Measurements from ENCODE around the gene LPAR5. TPM values are rescaled to one million over a fixed set of nuclear protein-coding genes. Genes with fewer than 3 reads are reported as not detected.

Gene LPAR5
- polyA plus RNA-seq, 6 donors from 2014 or later, result 25.2 to 69.9 (median 40.1) TPM

GRCh38 chr12:6631549-6631961 lies 4.2 kb downstream of the LPAR5 start:
- Mint-ChIP-seq H3K4me3 (peak overlapping the region; percentile 84 to 96 (median 94)), H3K4me1 (peaks cover 59 to 84% (median 80%) of the 10 kb centered on the region in 3 donors), H3K27me3 (no peaks in the 10 kb centered on the region), H3K36me3 (peaks cover 6 to 11% of the 10 kb centered on the region in 2 donors), H3K27ac (peak overlapping the region; percentile 94 to 100 (median 99)), H3K9me3 (no peaks in the 10 kb centered on the region)
- no peak for ATAC-seq (ENCODE audit: low read depth in 2 of 2)
- no peak for DNase-seq

DNA sequence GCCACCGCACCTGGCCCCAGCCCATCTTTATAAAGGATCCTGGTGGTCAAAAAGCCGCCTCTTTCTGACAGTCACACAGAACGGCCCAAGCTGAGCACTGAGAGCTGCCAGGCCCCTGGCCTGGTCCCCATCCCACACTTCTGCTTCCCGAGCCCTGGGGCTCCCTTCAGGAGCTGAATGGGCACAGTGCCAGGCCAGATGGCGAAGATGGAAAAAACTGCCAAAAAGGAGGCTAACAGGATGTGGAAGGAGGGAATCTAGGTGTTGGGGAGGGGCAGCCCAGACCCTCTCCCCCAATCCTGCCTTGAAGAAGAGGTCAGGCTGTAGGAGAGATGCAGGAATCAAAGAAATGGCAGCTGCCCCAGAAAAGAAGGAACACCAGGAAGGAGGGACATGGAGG lies 5.0 kb downstream of the LPAR5 start:
- no peak for ATAC-seq (ENCODE audit: low read depth in 2 of 2)
- H3K27ac Mint-ChIP-seq, result peak overlapping the region; percentile 67 to 100 (median 99)
- H3K9me3 Mint-ChIP-seq, result no peaks in the 10 kb centered on the region
- peaks cover 54 to 84% (median 79%) of the 10 kb centered on the region in 3 donors for H3K4me1 Mint-ChIP-seq
- H3K4me3 Mint-ChIP-seq, result peak overlapping the region; percentile 84 to 96 (median 94)
- DNase-seq, result no peak
- peaks cover 6 to 11% of the 10 kb centered on the region in 2 donors for H3K36me3 Mint-ChIP-seq
- no peaks in the 10 kb centered on the region for H3K27me3 Mint-ChIP-seq

GRCh38 chr12:6627616-6628015 lies 8.1 kb downstream of the LPAR5 start:
- H3K27me3 Mint-ChIP-seq, result no peaks in the 10 kb centered on the region

DNA sequence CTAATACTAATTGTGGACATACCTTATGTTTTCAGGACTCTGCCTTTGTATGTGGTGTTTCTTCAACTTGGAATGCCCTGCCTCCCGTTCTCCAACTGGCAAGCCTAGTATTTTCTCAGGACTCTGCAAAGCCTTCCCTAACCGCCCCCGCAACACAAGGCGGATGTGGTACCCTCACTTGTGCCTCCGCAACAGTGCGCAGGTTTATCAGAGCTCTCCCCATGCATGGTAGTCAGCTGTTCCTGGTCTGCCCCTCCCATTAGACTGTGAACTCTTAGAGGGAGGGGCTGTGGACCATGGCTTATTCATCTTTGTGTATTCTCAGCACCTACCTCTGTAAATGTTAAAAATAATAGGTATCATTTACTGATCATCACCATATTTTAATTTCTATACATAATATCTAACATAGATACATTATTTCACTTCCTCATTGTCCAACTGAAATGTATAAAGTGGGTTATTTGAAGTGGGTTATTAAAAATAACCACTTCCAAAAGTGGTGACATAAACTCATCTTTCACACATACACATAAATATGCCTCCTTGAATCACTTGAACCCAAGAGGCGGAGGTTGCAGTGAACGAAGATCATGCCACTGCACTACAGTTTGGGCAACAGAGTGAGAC lies 9.0 kb downstream of the LPAR5 start:
- Mint-ChIP-seq H3K4me1 (peaks cover 41 to 60% (median 56%) of the 10 kb centered on the region in 3 donors), H3K4me3 (peak overlapping the region; percentile 17 to 90 (median 72)), H3K27ac (peak overlapping the region; percentile 41 to 93 (median 83)), H3K9me3 (no peaks in the 10 kb centered on the region), H3K36me3 (peaks cover 0 to 11% of the 10 kb centered on the region in 2 donors), H3K27me3 (no peaks in the 10 kb centered on the region)
- ATAC-seq (ENCODE audit: low read depth in 2 of 2), result peak; percentile 80 to 83
- DNase-seq, result peak; percentile 44

More at GRCh38 chr12:6627616-6628015, 8.1 kb downstream of the LPAR5 start:
- H3K27ac Mint-ChIP-seq, result peak overlapping the region; percentile 68 to 95 (median 88)
- DNase-seq (peak; percentile 31), ATAC-seq (ENCODE audit: low read depth in 2 of 2) (peak; percentile 17 to 33)
- H3K36me3 Mint-ChIP-seq, result peaks cover 6 to 11% of the 10 kb centered on the region in 2 donors
- H3K4me3 Mint-ChIP-seq, result peak overlapping the region; percentile 37 to 90 (median 76)
- H3K4me1 Mint-ChIP-seq, result peaks cover 48 to 68% (median 64%) of the 10 kb centered on the region in 3 donors
- no peaks in the 10 kb centered on the region for H3K9me3 Mint-ChIP-seq

DNA sequence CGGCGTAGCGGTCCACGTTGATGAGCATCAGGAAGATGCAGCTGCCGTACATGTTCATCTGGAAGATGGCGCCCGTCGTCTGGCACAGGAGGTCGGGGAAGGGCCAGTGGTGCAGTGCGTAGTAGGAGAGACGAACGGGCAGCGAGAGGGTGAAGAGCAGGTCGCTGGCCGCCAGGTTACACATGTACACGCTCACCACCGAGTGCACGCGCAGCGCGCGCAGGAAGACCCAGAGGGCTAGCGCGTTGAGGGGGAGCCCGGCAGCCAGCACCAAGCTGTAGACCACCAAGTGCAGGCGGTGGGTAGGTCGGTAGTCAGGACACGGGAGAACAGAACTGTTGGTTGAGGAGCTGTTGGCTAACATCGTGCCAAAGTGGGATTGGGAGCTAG lies 14.9 kb downstream of the LPAR5 start:
- H3K9me3 Mint-ChIP-seq, result peaks cover 0 to 2% (median 0%) of the 10 kb centered on the region in 7 donors
- H3K27me3 Mint-ChIP-seq, result no peaks in the 10 kb centered on the region
- H3K27ac Mint-ChIP-seq, result peak overlapping the region in 5 of 6 donors; percentile 66 to 96 (median 73)
- H3K4me1 Mint-ChIP-seq, result peaks cover 41 to 51% (median 43%) of the 10 kb centered on the region in 3 donors
- peak overlapping the region in 3 of 8 donors; percentile 15 to 49 (median 23) for H3K4me3 Mint-ChIP-seq
- ATAC-seq (ENCODE audit: low read depth in 2 of 2), result no peak
- no peak for DNase-seq
- H3K36me3 Mint-ChIP-seq, result peaks cover 4 to 16% of the 10 kb centered on the region in 2 donors

DNA sequence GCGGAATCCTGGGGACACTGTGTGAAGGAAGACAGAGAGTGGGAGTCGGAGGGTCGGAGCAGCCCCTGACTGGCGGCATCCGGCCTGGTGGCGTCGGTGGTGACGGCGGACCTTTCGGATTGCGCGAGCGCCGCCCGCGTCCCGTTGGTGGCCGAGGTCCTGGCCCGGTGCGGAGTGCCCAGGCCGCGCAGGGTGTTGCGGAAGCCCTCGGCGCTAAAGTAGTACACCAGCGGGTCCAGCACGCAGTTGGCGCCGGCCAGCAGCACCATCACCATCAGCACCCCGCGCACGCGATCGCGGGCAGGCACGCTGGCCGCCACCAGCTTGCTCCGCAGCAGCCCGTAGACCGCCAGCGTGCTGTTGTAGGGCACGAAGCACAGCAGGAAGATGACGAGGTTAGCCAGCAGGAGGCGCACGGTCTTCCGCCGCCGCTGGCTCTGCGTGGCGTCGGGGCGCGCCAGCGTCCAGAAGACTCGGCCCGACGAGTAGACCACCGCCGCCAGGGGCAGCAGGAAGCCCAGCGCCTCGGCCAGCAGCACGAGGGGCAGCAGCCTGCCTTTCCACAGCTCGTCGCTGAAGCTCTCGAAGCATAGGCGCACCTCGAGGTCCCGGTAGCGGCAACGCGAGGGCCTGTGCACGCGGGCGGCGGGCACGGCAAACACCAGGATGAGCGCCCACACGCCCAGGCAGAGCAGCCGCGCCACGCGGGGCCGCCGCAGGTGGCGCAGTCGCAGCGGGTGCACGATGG lies 15.4 kb downstream of the LPAR5 start:
- DNase-seq, result no peak
- Mint-ChIP-seq H3K4me3 (peak overlapping the region in 1 of 8 donors; percentile 49), H3K36me3 (peaks cover 4 to 16% of the 10 kb centered on the region in 2 donors), H3K27me3 (no peaks in the 10 kb centered on the region), H3K9me3 (peaks cover 0 to 2% (median 0%) of the 10 kb centered on the region in 7 donors), H3K27ac (peak overlapping the region in 4 of 6 donors; percentile 70 to 94 (median 81)), H3K4me1 (peaks cover 42 to 54% (median 45%) of the 10 kb centered on the region in 3 donors)
- peak; percentile 66 to 72 for ATAC-seq (ENCODE audit: low read depth in 2 of 2)

GRCh38 chr12:6618483-6619225 lies 17.1 kb downstream of the LPAR5 start:
- no peaks in the 10 kb centered on the region for H3K27me3 Mint-ChIP-seq
- H3K9me3 Mint-ChIP-seq, result peaks cover 0 to 2% (median 0%) of the 10 kb centered on the region in 7 donors
- no peak for ATAC-seq (ENCODE audit: low read depth in 2 of 2)
- H3K36me3 Mint-ChIP-seq, result peaks cover 4 to 16% of the 10 kb centered on the region in 2 donors
- DNase-seq, result no peak
- H3K27ac Mint-ChIP-seq, result peak overlapping the region in 5 of 6 donors; percentile 70 to 94 (median 92)
- H3K4me3 Mint-ChIP-seq, result peak overlapping the region in 1 of 8 donors; percentile 54
- H3K4me1 Mint-ChIP-seq, result peaks cover 46 to 54% (median 50%) of the 10 kb centered on the region in 3 donors

GRCh38 chr12:6615802-6616201 lies 20.0 kb downstream of the LPAR5 start:
- ATAC-seq (ENCODE audit: low read depth in 2 of 2), result no peak
- DNase-seq, result no peak
- Mint-ChIP-seq H3K4me3 (peak overlapping the region in 1 of 8 donors; percentile 33), H3K27ac (peak overlapping the region in 4 of 6 donors; percentile 46 to 92 (median 90)), H3K27me3 (no peaks in the 10 kb centered on the region), H3K4me1 (peaks cover 64 to 71% (median 65%) of the 10 kb centered on the region in 3 donors), H3K36me3 (peaks cover 4 to 16% of the 10 kb centered on the region in 2 donors), H3K9me3 (peaks cover 0 to 2% (median 0%) of the 10 kb centered on the region in 7 donors)

DNA sequence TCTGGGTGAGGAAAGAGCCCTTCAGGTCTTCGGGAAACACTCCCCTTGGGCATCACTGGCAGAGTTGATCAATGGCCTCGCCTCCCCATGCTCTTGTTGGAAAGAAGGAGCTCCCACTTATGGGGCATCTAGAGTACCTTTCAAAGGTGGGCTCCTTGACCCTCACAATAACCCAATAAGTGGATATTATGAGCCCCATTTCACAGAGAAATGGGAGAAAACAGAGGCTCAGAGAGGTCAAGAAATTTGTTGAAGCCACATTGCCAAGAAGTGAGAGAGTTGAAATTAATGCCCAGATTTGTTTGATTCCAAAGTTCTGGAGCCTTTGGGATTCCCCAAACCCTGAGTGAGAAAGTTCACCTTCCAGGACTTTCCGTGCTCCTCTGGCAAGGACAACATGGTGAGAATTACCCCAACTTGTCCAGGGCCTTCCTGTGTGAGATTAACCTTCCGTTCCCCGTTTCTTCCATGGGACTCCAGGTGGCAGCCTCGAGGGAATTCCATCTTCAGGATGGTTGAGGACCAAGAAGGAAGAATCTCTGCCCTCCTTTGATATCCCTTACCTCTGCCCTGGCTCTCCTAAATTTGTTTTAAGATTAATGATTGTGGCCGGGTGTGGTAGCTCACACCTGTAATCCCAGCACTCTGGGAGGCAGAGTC lies 21.1 kb downstream of the LPAR5 start:
- no peak for ATAC-seq (ENCODE audit: low read depth in 2 of 2)
- Mint-ChIP-seq H3K4me3 (peak overlapping the region in 6 of 8 donors; percentile 22 to 69 (median 42)), H3K4me1 (peaks cover 62 to 74% (median 62%) of the 10 kb centered on the region in 3 donors), H3K36me3 (peaks cover 4 to 12% of the 10 kb centered on the region in 2 donors), H3K9me3 (peaks cover 0 to 2% (median 0%) of the 10 kb centered on the region in 7 donors), H3K27me3 (no peaks in the 10 kb centered on the region), H3K27ac (peak overlapping the region; percentile 78 to 96 (median 94))
- no peak for DNase-seq

GRCh38 chr12:6613776-6614512 lies 21.8 kb downstream of the LPAR5 start:
- peak overlapping the region in 7 of 8 donors; percentile 22 to 69 (median 51) for H3K4me3 Mint-ChIP-seq
- DNase-seq (peak; percentile 40), ATAC-seq (ENCODE audit: low read depth in 2 of 2) (peak; percentile 52)
- H3K27me3 Mint-ChIP-seq, result no peaks in the 10 kb centered on the region
- H3K36me3 Mint-ChIP-seq, result peaks cover under 1 to 5% of the 10 kb centered on the region in 2 donors
- H3K9me3 Mint-ChIP-seq, result no peaks in the 10 kb centered on the region
- peaks cover 57 to 75% (median 58%) of the 10 kb centered on the region in 3 donors for H3K4me1 Mint-ChIP-seq
- peak overlapping the region; percentile 78 to 96 (median 94) for H3K27ac Mint-ChIP-seq

DNA sequence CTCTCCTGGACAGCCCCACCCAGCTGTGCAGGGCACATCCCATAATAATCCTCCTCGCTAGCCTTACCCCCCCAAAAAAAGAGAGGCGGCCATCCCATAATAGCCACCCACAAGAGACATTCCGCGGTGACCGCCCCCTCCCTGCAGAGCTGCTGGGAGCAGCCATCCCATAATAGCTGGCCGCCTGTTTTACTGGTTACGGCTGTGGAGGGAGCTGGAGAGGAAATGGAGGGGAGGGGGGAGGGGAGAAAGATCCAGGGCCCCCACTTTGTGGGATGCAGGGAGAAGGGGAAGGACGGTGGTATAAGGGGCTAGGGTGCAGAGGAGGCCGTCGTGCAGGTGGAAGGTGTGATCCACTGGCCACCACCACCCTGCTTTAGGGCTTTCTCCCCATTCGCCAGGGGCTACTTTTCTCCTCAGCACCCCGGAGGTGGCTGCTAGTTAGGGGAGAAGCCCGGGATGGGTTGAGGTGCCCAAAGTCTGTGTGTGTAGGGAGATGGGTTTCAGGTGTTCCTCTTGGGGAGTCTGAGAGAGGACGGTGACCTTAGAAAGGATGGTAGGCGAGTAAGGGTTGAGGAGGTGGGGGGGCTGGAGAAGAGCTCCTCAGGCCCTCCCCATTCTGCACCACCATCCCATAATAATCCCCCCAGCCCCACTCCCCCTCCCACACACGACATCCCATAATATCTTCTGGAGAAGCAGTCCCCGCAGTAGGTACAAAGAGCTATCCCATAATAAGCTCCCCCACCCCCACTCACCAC lies 22.6 kb downstream of the LPAR5 start:
- DNase-seq, result no peak
- Mint-ChIP-seq H3K4me1 (peaks cover 53 to 71% (median 57%) of the 10 kb centered on the region in 3 donors), H3K4me3 (peak overlapping the region in 7 of 8 donors; percentile 23 to 83 (median 62)), H3K9me3 (no peaks in the 10 kb centered on the region), H3K27me3 (no peaks in the 10 kb centered on the region), H3K36me3 (no peaks in the 10 kb centered on the region), H3K27ac (peak overlapping the region; percentile 21 to 92 (median 64))
- peak; percentile 6 to 9 for ATAC-seq (ENCODE audit: low read depth in 2 of 2)
